Coronary artery (tissue), 2 donors: ENCODE measurements around the gene ADORA1.

Source experiments
- DNase-seq: peaks from one replicate; pipeline ENCODE4 v3.0.0-alpha.2; 2017; ENCODE audit warnings: low spot score
- H3K27ac ChIP-seq, 2 donors: fragments of 200-600 bp; sonication (generic); one replicate each; pipeline ENCODE4 v1.5.1; 2016 to 2019
- H3K4me3 ChIP-seq: fragments of 200-600 bp; sonication (generic); 2 replicates; pipeline ENCODE4 v1.5.1; 2016; ENCODE audit warnings: mild to moderate bottlenecking, moderate library complexity
- CTCF ChIP-seq: fragments of 200-600 bp; sonication (generic); IDR thresholded peaks from one replicate; pipeline ENCODE4 v1.5.1; 2019; ENCODE audit warnings: antibody characterized with exemption

The ADORA1 gene

GRCh38 chr1:203214871-203215270, 87.3 kb downstream of the ADORA1 start:
- no peak overlapping the region for H3K4me3 ChIP-seq
- H3K27ac ChIP-seq: no peak overlapping the region
- no peak for DNase-seq
- no peak for TF ChIP-seq CTCF

DNA sequence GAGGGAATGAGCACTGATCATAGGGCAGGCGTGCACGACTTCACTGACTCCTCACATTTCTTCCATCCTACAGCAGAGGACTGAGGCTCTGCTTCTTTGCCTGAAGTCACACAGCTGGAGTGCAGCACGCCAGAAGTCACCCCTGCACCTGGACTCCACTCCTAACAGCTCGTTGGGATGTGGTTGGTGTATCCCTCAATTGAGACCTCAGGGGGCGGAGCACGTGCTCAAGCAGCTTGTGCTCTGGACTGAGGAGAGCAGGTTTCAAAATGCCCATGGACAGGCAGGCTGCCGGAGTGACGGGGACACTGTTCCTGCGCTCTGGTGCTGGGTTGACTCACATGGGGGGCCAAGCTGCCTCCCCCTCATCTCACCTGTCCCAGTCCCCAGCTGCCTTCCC, 88.0 kb downstream of the ADORA1 start:
- no peak overlapping the region for H3K27ac ChIP-seq
- DNase-seq: no peak
- H3K4me3 ChIP-seq: no peak overlapping the region
- TF ChIP-seq CTCF: no peak

- peak; percentile 54 for TF ChIP-seq CTCF
- no peak for DNase-seq
- Histone ChIP-seq H3K4me3 (no peak overlapping the region), H3K27ac (no peak overlapping the region)
Observed at GRCh38 chr1:203216274-203217138, 89.0 kb downstream of the ADORA1 start.
